ENCODE measurements around the gene NT5DC2.

The NT5DC2 gene

DNA sequence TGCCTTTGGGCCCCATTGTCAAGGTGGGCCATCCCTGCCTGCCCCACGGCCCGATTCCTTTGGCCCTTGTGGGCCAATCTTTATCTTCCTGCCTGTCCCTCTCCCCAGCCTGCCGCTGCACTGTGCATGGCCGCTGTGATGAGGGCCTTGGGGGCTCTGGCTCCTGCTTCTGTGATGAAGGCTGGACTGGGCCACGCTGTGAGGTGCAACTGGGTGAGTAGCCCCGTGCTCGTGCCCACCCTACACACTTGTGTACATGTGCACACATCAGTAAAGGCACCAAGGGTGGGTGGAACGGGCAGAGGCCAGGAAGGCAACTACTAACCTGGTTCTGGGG, 12.2 kb downstream of the NT5DC2 start:
- no peak for DNase-seq
- Histone ChIP-seq H3K4me3 (ENCODE audit: low read depth, low read length) (no peak overlapping the region), H3K27ac (no peak overlapping the region), H3K36me3 (peaks cover 35% of the 10 kb centered on the region), H3K27me3 (ENCODE audit: insufficient read depth, low read depth, severe bottlenecking) (no peaks in the 10 kb centered on the region), H3K9me3 (ENCODE audit: severe bottlenecking) (no peaks in the 10 kb centered on the region)
- TF ChIP-seq, protein P1, sequence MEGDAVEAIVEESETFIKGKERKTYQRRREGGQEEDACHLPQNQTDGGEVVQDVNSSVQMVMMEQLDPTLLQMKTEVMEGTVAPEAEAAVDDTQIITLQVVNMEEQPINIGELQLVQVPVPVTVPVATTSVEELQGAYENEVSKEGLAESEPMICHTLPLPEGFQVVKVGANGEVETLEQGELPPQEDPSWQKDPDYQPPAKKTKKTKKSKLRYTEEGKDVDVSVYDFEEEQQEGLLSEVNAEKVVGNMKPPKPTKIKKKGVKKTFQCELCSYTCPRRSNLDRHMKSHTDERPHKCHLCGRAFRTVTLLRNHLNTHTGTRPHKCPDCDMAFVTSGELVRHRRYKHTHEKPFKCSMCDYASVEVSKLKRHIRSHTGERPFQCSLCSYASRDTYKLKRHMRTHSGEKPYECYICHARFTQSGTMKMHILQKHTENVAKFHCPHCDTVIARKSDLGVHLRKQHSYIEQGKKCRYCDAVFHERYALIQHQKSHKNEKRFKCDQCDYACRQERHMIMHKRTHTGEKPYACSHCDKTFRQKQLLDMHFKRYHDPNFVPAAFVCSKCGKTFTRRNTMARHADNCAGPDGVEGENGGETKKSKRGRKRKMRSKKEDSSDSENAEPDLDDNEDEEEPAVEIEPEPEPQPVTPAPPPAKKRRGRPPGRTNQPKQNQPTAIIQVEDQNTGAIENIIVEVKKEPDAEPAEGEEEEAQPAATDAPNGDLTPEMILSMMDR (IDR thresholded peaks at IDR 0.05; ENCODE audit: low read depth, low read length) = no peak

DNA sequence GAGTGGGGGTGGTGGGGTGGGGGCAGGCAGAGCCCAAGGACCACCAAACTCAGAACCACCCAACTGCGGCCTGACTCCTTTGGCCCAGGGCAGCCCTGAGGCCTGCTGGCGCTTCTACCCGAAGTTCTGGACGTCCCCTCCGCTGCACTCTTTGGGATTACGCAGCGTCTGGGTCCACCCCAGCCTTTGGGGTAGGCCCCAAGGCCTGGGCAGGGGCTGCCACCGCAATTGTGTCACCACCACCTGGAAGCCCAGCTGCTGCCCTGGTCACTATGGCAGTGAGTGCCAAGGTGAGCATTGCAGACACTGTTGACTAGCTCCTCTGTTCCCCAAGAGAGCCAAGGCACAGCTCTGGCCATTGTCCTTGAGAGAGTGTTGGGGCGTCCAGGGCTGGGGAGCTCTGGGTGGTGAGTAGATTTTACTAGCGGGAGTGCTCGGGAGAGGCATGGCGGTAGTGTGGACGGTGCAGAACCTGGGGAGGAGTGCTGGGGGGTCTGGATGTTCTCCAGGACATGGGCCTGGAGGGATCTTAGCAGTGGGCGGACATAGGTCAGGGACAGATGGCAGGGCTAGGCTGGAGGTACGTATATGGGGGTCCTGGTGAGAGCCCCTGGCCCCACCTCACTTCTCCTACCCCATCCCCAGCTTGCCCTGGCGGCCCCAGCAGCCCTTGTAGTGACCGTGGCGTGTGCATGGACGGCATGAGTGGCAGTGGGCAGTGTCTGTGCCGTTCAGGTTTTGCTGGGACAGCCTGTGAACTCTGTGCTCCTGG, 12.8 kb downstream of the NT5DC2 start:
- no peaks in the 10 kb centered on the region for H3K27me3 ChIP-seq (ENCODE audit: insufficient read depth, low read depth, severe bottlenecking)
- peaks cover 31% of the 10 kb centered on the region for H3K36me3 ChIP-seq
- no peak overlapping the region for H3K4me3 ChIP-seq (ENCODE audit: low read depth, low read length)
- no peak for DNase-seq
- H3K27ac ChIP-seq = no peak overlapping the region
- no peaks in the 10 kb centered on the region for H3K9me3 ChIP-seq (ENCODE audit: severe bottlenecking)
- TF ChIP-seq, protein P1 (IDR thresholded peaks at IDR 0.05; ENCODE audit: low read depth, low read length) = no peak

DNA sequence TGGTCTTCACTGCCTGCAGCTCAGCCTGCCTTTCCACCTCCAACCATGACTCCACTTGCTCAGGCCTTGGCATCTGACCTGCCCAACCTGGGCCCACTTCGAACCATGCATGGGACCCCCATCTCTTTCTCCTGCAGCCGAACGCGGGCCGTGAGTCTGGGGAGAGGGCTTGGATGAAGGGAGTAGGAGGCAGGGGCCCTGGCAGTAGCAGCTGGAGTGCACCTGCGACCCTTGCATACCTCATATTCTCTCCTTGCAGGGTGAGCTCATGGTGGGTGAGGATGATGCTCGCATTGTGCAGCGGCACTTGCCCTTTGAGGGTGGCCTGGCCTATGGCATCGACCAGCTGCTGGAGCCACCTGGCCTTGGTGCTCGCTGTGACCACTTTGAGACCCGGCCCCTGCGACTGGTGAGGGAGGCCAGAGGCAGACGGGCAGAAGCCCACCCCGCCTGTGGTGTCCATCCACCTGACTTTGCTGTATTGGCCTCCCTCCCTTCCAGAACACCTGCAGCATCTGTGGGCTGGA, 13.5 kb downstream of the NT5DC2 start:
- Histone ChIP-seq H3K27me3 (ENCODE audit: insufficient read depth, low read depth, severe bottlenecking) (no peaks in the 10 kb centered on the region), H3K27ac (no peak overlapping the region), H3K9me3 (ENCODE audit: severe bottlenecking) (no peaks in the 10 kb centered on the region), H3K36me3 (peaks cover 24% of the 10 kb centered on the region), H3K4me3 (ENCODE audit: low read depth, low read length) (no peak overlapping the region)
- DNase-seq = no peak
- TF ChIP-seq, protein P1 (IDR thresholded peaks at IDR 0.05; ENCODE audit: low read depth, low read length) = no peak

DNA sequence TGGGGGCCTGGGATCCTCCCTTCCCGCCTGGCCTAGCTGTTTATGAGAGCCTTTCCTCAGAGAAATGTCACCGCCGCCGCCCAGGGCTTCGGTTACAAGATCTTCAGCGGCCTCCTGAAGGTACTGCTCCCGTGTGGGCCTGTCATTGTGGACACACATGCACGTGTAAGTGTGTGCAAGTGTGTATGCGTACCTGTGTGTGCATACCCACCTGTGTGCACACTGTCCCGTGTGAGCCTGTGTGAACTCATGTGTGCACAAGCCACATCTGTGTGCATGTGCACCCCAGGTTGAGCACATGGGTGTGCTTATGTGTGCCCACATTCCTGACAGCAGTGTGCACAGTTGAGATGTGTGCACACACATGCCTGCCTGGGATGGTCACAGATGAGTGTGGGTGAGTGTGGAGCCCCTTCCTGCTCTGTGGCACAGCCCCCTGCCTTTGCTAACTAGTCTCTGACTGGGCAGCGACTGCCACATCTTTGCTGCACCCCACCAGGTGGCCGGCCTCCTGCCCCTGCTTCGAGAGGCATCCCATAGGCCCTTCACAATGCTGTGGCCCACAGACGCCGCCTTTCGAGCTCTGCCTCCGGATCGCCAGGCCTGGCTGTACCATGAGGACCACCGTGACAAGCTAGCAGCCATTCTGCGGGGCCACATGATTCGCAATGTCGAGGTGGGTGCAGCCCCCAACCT, 14.1 kb downstream of the NT5DC2 start:
- Histone ChIP-seq H3K4me3 (ENCODE audit: low read depth, low read length) (no peak overlapping the region), H3K27ac (no peak overlapping the region), H3K9me3 (ENCODE audit: severe bottlenecking) (no peaks in the 10 kb centered on the region), H3K27me3 (ENCODE audit: insufficient read depth, low read depth, severe bottlenecking) (no peaks in the 10 kb centered on the region), H3K36me3 (peaks cover 20% of the 10 kb centered on the region)
- TF ChIP-seq, protein P1 (IDR thresholded peaks at IDR 0.05; ENCODE audit: low read depth, low read length) = no peak
- no peak for DNase-seq

DNA sequence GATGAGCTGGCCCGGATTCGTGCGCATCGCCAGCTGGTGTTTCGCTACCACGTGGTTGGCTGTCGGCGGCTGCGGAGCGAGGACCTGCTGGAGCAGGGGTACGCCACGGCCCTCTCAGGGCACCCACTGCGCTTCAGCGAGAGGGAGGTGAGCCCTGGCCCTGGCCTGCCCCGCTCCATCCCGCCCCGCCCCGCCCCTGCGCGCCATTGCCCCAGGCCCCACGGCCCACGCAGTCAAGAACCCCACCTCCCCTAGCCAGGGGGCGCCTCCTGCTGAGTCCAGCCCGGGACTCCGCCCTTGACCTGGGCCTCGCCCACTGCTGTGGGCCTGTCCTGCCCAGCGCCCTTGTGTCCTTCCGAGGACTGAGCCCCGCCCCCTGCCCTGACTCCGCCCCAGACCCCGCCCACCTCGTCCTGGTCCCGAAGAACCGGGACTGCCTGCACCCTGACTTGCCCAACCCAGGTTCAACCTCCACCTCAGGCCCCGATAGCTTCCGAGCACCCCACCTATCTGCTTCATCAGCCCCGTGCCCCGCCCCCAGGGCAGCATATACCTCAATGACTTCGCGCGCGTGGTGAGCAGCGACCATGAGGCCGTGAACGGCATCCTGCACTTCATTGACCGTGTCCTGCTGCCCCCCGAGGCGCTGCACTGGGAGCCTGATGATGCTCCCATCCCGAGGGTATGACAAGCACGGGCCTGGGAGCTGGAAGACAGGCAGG, 14.8 kb downstream of the NT5DC2 start:
- DNase-seq = no peak
- Histone ChIP-seq H3K9me3 (ENCODE audit: severe bottlenecking) (no peaks in the 10 kb centered on the region), H3K27ac (no peak overlapping the region), H3K27me3 (ENCODE audit: insufficient read depth, low read depth, severe bottlenecking) (no peaks in the 10 kb centered on the region), H3K4me3 (ENCODE audit: low read depth, low read length) (no peak overlapping the region), H3K36me3 (peaks cover 13% of the 10 kb centered on the region)
- TF ChIP-seq, protein P1 (IDR thresholded peaks at IDR 0.05; ENCODE audit: low read depth, low read length) = no peak

Data from WERI-Rb-1 (cell line).